ENCODE data around the gene CRTC1. TPM values are rescaled to one million over a fixed set of nuclear protein-coding genes. Genes with fewer than 3 reads are reported as not detected.

CRTC1 gene
- total RNA-seq, 4 donors from 2014 or later: 1.8 to 3.6 (median 2.1) TPM

- no peaks in the 10 kb centered on the region for H3K9me3 ChIP-seq
- intact Hi-C loops (cut with DNase I): no loop called here
- peaks cover 6 to 78% (median 31%) of the 10 kb centered on the region in 3 donors for H3K4me1 ChIP-seq
- no peak for DNase-seq
- 74% methylated on average over 6 of the region's 10 CpGs; no CpG with 5 or more reads in 1 of the 2 donors for WGBS, 2 donors
- H3K4me3 ChIP-seq: peak overlapping the region in 1 of 4 donors; percentile 19
- peaks cover 0 to 21% (median 0%) of the 10 kb centered on the region in 3 donors for H3K36me3 ChIP-seq
- H3K27me3 ChIP-seq: no peaks in the 10 kb centered on the region
- TF ChIP-seq POLR2A (IDR thresholded peaks at IDR 0.05): no peak
- TF ChIP-seq CTCF (IDR thresholded peaks at IDR 0.05): no peak
- H3K27ac ChIP-seq: peak overlapping the region; percentile 60 to 93 (median 81)
These were observed 22.4 kb upstream of the CRTC1 start for GRCh38 chr19:18660939-18661670.

GRCh38 chr19:18662972-18663732 is 20.3 kb upstream of the CRTC1 start:
- Histone ChIP-seq H3K9me3 (no peaks in the 10 kb centered on the region), H3K36me3 (peaks cover 0 to 41% (median 2%) of the 10 kb centered on the region in 3 donors), H3K27me3 (no peaks in the 10 kb centered on the region), H3K27ac (peak overlapping the region in 3 of 4 donors; percentile 51 to 65 (median 60)), H3K4me3 (no peak overlapping the region), H3K4me1 (peaks cover 1 to 67% (median 21%) of the 10 kb centered on the region in 3 donors)
- intact Hi-C loops (cut with DNase I): no loop called here
- 69 to 79% methylated on average over 6 of the region's 15 CpGs for WGBS, 2 donors
- DNase-seq: no peak
- TF ChIP-seq CTCF (IDR thresholded peaks at IDR 0.05) (no peak), POLR2A (IDR thresholded peaks at IDR 0.05) (no peak)

- Histone ChIP-seq H3K27ac (peak overlapping the region in 3 of 4 donors; percentile 51 to 65 (median 60)), H3K4me1 (peaks cover 0 to 58% (median 16%) of the 10 kb centered on the region in 3 donors), H3K9me3 (no peaks in the 10 kb centered on the region), H3K4me3 (no peak overlapping the region), H3K27me3 (no peaks in the 10 kb centered on the region), H3K36me3 (peaks cover 6 to 50% (median 11%) of the 10 kb centered on the region in 3 donors)
- WGBS, 2 donors: 68 to 70% methylated on average over 2 to 7 of the region's 14 CpGs
- TF ChIP-seq CTCF (IDR thresholded peaks at IDR 0.05): no peak
- no peak for TF ChIP-seq POLR2A (IDR thresholded peaks at IDR 0.05)
- intact Hi-C loops (cut with DNase I): no loop called here
- no peak for DNase-seq
These were observed 19.4 kb upstream of the CRTC1 start for GRCh38 chr19:18663940-18664530.

- Histone ChIP-seq H3K27ac (peak overlapping the region; percentile 23 to 78 (median 73)), H3K4me3 (peak overlapping the region in 1 of 4 donors; percentile 4), H3K4me1 (peaks cover 0 to 51% (median 4%) of the 10 kb centered on the region in 3 donors), H3K9me3 (no peaks in the 10 kb centered on the region), H3K27me3 (no peaks in the 10 kb centered on the region), H3K36me3 (peaks cover 8 to 64% (median 18%) of the 10 kb centered on the region in 3 donors)
- TF ChIP-seq CTCF (IDR thresholded peaks at IDR 0.05) (no peak), POLR2A (IDR thresholded peaks at IDR 0.05) (no peak)
- intact Hi-C loops (cut with DNase I): no loop called here
- no CpG with 5 or more reads among the region's 22 CpGs for WGBS, 2 donors
- DNase-seq: no peak
These were observed 17.7 kb upstream of the CRTC1 start for GRCh38 chr19:18665771-18666202.
